WTC11 (cell line): ENCODE results near the gene NAT8L. TPM values are rescaled to one million over a fixed set of nuclear protein-coding genes. Genes with fewer than 3 reads are reported as not detected.

ENCODE experiments used
- ATAC-seq: fragments of 200-7000 bp; cut with Tn5 transposase; 2 replicates; pipeline ENCODE4 v1.10.0; 2021; ENCODE audit warnings: mild to moderate bottlenecking, moderate library complexity
- CTCF ChIA-PET: fragments of 300-600 bp; sonication (Branson Sonifier 250); formaldehyde crosslinking; loops from one replicate; lab custom pipeline; 2021; ENCODE audit warnings: antibody characterized with exemption; lab: Charles Lee
- POLR2A ChIA-PET: fragments of 350-600 bp; sonication (Branson Sonifier 250); formaldehyde crosslinking; loops from one replicate; lab custom pipeline; 2021; ENCODE audit warnings: antibody characterized with exemption; lab: Charles Lee
- DNase-seq: peaks from one replicate; pipeline ENCODE4 v3.0.0; 2021; ENCODE audit warnings: low spot score
- H3K27ac Mint-ChIP-seq: 2 replicates; pipeline ENCODE4 v1.8.0; 2021; ENCODE audit warnings: mixed read lengths
- H3K27me3 Mint-ChIP-seq: 2 replicates; pipeline ENCODE4 v1.8.0; 2021; ENCODE audit warnings: low read depth, mild to moderate bottlenecking, moderate library complexity, mixed read lengths
- H3K36me3 Mint-ChIP-seq: 2 replicates; pipeline ENCODE4 v1.8.0; 2021; ENCODE audit warnings: mixed read lengths
- H3K4me1 Mint-ChIP-seq: 2 replicates; pipeline ENCODE4 v1.8.0; 2022; ENCODE audit warnings: mixed read lengths
- H3K4me3 Mint-ChIP-seq: 2 replicates; pipeline ENCODE4 v1.8.0; 2021; ENCODE audit warnings: mild to moderate bottlenecking, moderate library complexity, mixed read lengths
- H3K9me3 Mint-ChIP-seq: 2 replicates; pipeline ENCODE4 v1.8.0; 2021; ENCODE audit warnings: mixed read lengths
- AR ChIP-seq: fragments of 250-450 bp; sonication (Bioruptor Pico); IDR thresholded peaks from 2 replicates; pipeline ENCODE4 v1.9.0; 2021; ENCODE audit warnings: mild to moderate bottlenecking
- ATF2 ChIP-seq: sonication (generic); formaldehyde crosslinking; IDR thresholded peaks from 2 replicates; pipeline ENCODE4 v1.8.1; 2022; ENCODE audit warnings: low read depth, missing genetic modification reagents, borderline replicate concordance
- ATF3 ChIP-seq: sonication (generic); formaldehyde crosslinking; conservative IDR thresholded peaks from 2 replicates; pipeline ENCODE4 v1.8.1; 2022; ENCODE audit warnings: mild to moderate bottlenecking, missing genetic modification reagents
- HMGXB4 ChIP-seq: sonication (generic); formaldehyde crosslinking; IDR thresholded peaks from 2 replicates; pipeline ENCODE4 v1.8.1; 2023; ENCODE audit warnings: mild to moderate bottlenecking, moderate library complexity, missing genetic modification reagents
- MXD4 ChIP-seq: fragments of 250-450 bp; sonication (Bioruptor Pico); IDR thresholded peaks from 2 replicates; pipeline ENCODE4 v1.8.0; 2021; ENCODE audit warnings: mild to moderate bottlenecking, moderate library complexity, borderline replicate concordance
- NR3C1 ChIP-seq: sonication (generic); formaldehyde crosslinking; conservative IDR thresholded peaks from 2 replicates; pipeline ENCODE4 v1.8.1; 2023; ENCODE audit warnings: low read depth, mild to moderate bottlenecking, missing genetic modification reagents
- PREB ChIP-seq: sonication (generic); formaldehyde crosslinking; IDR thresholded peaks from 2 replicates; pipeline ENCODE4 v1.8.1; 2022; ENCODE audit warnings: mild to moderate bottlenecking, missing genetic modification reagents, moderate library complexity, borderline replicate concordance
- RELA ChIP-seq: sonication (generic); formaldehyde crosslinking; IDR thresholded peaks from 2 replicates; pipeline ENCODE4 v1.8.1; 2022; ENCODE audit warnings: missing genetic modification reagents, mild to moderate bottlenecking, borderline replicate concordance
- RORB ChIP-seq: fragments of 250-450 bp; sonication (Bioruptor Pico); IDR thresholded peaks from 2 replicates; pipeline ENCODE4 v1.9.0; 2021; ENCODE audit warnings: mild to moderate bottlenecking
- SMAD3 ChIP-seq: sonication (generic); formaldehyde crosslinking; IDR thresholded peaks from 2 replicates; pipeline ENCODE4 v1.8.0; 2022; ENCODE audit warnings: missing genetic modification reagents, mild to moderate bottlenecking, borderline replicate concordance
- ZBTB43 ChIP-seq: sonication (generic); formaldehyde crosslinking; IDR thresholded peaks from 2 replicates; pipeline ENCODE4 v1.8.1; 2023; ENCODE audit warnings: mild to moderate bottlenecking, missing genetic modification reagents
- ZNF138 ChIP-seq: sonication (generic); formaldehyde crosslinking; conservative IDR thresholded peaks from 2 replicates; pipeline ENCODE4 v1.8.1; 2022; ENCODE audit warnings: mild to moderate bottlenecking, moderate library complexity, missing genetic modification reagents
- ZNF512 ChIP-seq: sonication (generic); formaldehyde crosslinking; IDR thresholded peaks from 2 replicates; pipeline ENCODE4 v1.8.1; 2022; ENCODE audit warnings: missing genetic modification reagents, borderline replicate concordance
- ZSCAN18 ChIP-seq: fragments of 250-450 bp; sonication (Bioruptor Pico); IDR thresholded peaks from 2 replicates; pipeline ENCODE4 v2.1.2; 2022; ENCODE audit warnings: mild to moderate bottlenecking, moderate library complexity
- total RNA-seq: library from RNA; stranded (reverse); gene quantifications from 3 replicates; pipeline ENCODE4 v1.2.3, GENCODE V29; 2021

The NAT8L gene
- total RNA-seq, 1 experiment from 2014 or later = 20.0 TPM

GRCh38 chr4:2081540-2081939 is 22.4 kb downstream of the NAT8L start (continued):
- no peak for TF ChIP-seq ZNF138
- no peak for TF ChIP-seq RORB (CRISPR knock-in tag)
- no peak for TF ChIP-seq ZBTB43 (CRISPR knock-in tag)
- TF ChIP-seq RELA = no peak
- no peak for TF ChIP-seq SMAD3
- TF ChIP-seq ZNF512 (CRISPR knock-in tag) = no peak
- no peak for TF ChIP-seq MXD4 (CRISPR knock-in tag)
- no peak for TF ChIP-seq PREB

GRCh38 chr4:2082118-2082517 is 23.0 kb downstream of the NAT8L start:
- ATAC-seq (no peak), DNase-seq (no peak)
- TF ChIP-seq ATF3 (CRISPR knock-in tag) (no peak), AR (CRISPR knock-in tag) (no peak), ZSCAN18 (CRISPR knock-in tag) (no peak), ATF2 (CRISPR knock-in tag) (no peak), HMGXB4 (CRISPR knock-in tag) (no peak), NR3C1 (CRISPR knock-in tag) (no peak)
- CTCF ChIA-PET = no interaction called here
- Mint-ChIP-seq H3K9me3 (no peaks in the 10 kb centered on the region), H3K27ac (no peak overlapping the region), H3K36me3 (no peaks in the 10 kb centered on the region), H3K4me1 (no peaks in the 10 kb centered on the region), H3K27me3 (no peaks in the 10 kb centered on the region; the same call in none of the 2 replicates), H3K4me3 (no peak overlapping the region)
- POLR2A ChIA-PET = no interaction called here
